ENCODE measurements around the gene EPHA1.

GRCh38 chr7:143452495-143452894 lies 43.8 kb upstream of the EPHA1 start:
- TF ChIP-seq CTCF (IDR thresholded peaks at IDR 0.05; ENCODE audit: low read depth, low read length, poor library complexity, severe bottlenecking) (no peak), EZH2phosphoT487 (IDR thresholded peaks at IDR 0.05; ENCODE audit: borderline replicate concordance, low read length) (no peak)
